Raji (cell line): Measurements from ENCODE around the gene ACSL4.

Source experiments
- POLR2A ChIP-seq: IDR thresholded peaks from 2 replicates; pipeline ENCODE4 v1.6.1; 2011; ENCODE audit warnings: low read depth, low read length, control low read depth; ENCODE audit not compliant: insufficient read depth

The ACSL4 gene

GRCh38 chrX:109654516-109655109 is 78.4 kb downstream of the ACSL4 start:
- TF ChIP-seq POLR2A = no peak

- TF ChIP-seq POLR2A = no peak
Observed at GRCh38 chrX:109643687-109644086, 89.4 kb downstream of the ACSL4 start.

- TF ChIP-seq POLR2A = no peak
Observed at GRCh38 chrX:109638158-109638557, 94.9 kb downstream of the ACSL4 start.

- no peak for TF ChIP-seq POLR2A
Observed at GRCh38 chrX:109635146-109635545, 97.9 kb downstream of the ACSL4 start.

- no peak for TF ChIP-seq POLR2A
Observed at GRCh38 chrX:109632906-109633504, 100.1 kb downstream of the ACSL4 start.

- no peak for TF ChIP-seq POLR2A
Observed at GRCh38 chrX:109629310-109629709, 103.7 kb downstream of the ACSL4 start.

GRCh38 chrX:109626637-109627036 is 106.4 kb downstream of the ACSL4 start:
- TF ChIP-seq POLR2A = no peak

- no peak for TF ChIP-seq POLR2A
Observed at GRCh38 chrX:109624641-109625616, 108.1 kb downstream of the ACSL4 start, which contains the start of gene KCNE5. Gene KCNE5, minus strand, starts transcription at chrX:109625172. Its CDS starts 152 bp downstream, at chrX:109625020.

GRCh38 chrX:109623997-109624396 is 109.1 kb downstream of the ACSL4 start:
- no peak for TF ChIP-seq POLR2A

GRCh38 chrX:109622270-109622669 is 110.8 kb downstream of the ACSL4 start:
- TF ChIP-seq POLR2A = no peak

- no peak for TF ChIP-seq POLR2A
Observed at GRCh38 chrX:109619771-109620170, 113.3 kb downstream of the ACSL4 start.

- TF ChIP-seq POLR2A = no peak
Observed at GRCh38 chrX:109614951-109615350, 118.1 kb downstream of the ACSL4 start.

- TF ChIP-seq POLR2A = no peak
Observed at GRCh38 chrX:109601486-109601885, 131.6 kb downstream of the ACSL4 start.

GRCh38 chrX:109600237-109600651 is 132.8 kb downstream of the ACSL4 start:
- no peak for TF ChIP-seq POLR2A

- TF ChIP-seq POLR2A = no peak
Observed at GRCh38 chrX:109596015-109596414, 137.0 kb downstream of the ACSL4 start.
